HEK293T (cell line): ENCODE results near the gene EFCAB11.

Experiments
- BHLHE40 ChIP-seq: fragments of 450-650 bp; IDR thresholded peaks from 2 replicates; pipeline ENCODE4 v1.6.1; 2016; ENCODE audit warnings: mild to moderate bottlenecking, moderate library complexity, borderline replicate concordance
- CTBP1 ChIP-seq: fragments of 450-650 bp; IDR thresholded peaks from 2 replicates; pipeline ENCODE4 v1.6.1; 2016; ENCODE audit warnings: borderline replicate concordance
- ELF4 ChIP-seq: fragments of 450-650 bp; IDR thresholded peaks from 2 replicates; pipeline ENCODE4 v1.6.1; 2017; ENCODE audit warnings: antibody characterized with exemption
- FOXK2 ChIP-seq: fragments of 450-650 bp; IDR thresholded peaks from 2 replicates; pipeline ENCODE4 v1.6.1; 2016; ENCODE audit warnings: mild to moderate bottlenecking
- FOXM1 ChIP-seq: fragments of 450-650 bp; IDR thresholded peaks from 2 replicates; pipeline ENCODE4 v1.6.1; 2017; ENCODE audit warnings: mild to moderate bottlenecking, borderline replicate concordance
- HDGF ChIP-seq: fragments of 450-650 bp; IDR thresholded peaks from 2 replicates; pipeline ENCODE4 v1.6.1; 2017; ENCODE audit warnings: antibody characterized with exemption, borderline replicate concordance
- L3MBTL2 ChIP-seq: fragments of 450-650 bp; conservative IDR thresholded peaks from 2 replicates; pipeline ENCODE4 v1.6.1; 2016; ENCODE audit warnings: mild to moderate bottlenecking
- LEF1 ChIP-seq: fragments of 450-650 bp; IDR thresholded peaks from 2 replicates; pipeline ENCODE4 v1.6.1; 2017; ENCODE audit warnings: mild to moderate bottlenecking, borderline replicate concordance
- NFRKB ChIP-seq: fragments of 450-650 bp; IDR thresholded peaks from 2 replicates; pipeline ENCODE4 v1.6.1; 2016; ENCODE audit warnings: mild to moderate bottlenecking, moderate library complexity
- SP1 ChIP-seq: fragments of 450-650 bp; IDR thresholded peaks from 2 replicates; pipeline ENCODE4 v1.6.1; 2017
- SUZ12 ChIP-seq: fragments of 450-650 bp; IDR thresholded peaks from 2 replicates; pipeline ENCODE4 v1.6.1; 2016; ENCODE audit warnings: mild to moderate bottlenecking
- TARDBP ChIP-seq: fragments of 450-650 bp; IDR thresholded peaks from 2 replicates; pipeline ENCODE4 v1.6.1; 2016
- TF ChIP-seq, protein P1 (sequence below): fragments of 450-650 bp; IDR thresholded peaks from 2 replicates; pipeline ENCODE4 v1.6.1; 2016

DNA sequence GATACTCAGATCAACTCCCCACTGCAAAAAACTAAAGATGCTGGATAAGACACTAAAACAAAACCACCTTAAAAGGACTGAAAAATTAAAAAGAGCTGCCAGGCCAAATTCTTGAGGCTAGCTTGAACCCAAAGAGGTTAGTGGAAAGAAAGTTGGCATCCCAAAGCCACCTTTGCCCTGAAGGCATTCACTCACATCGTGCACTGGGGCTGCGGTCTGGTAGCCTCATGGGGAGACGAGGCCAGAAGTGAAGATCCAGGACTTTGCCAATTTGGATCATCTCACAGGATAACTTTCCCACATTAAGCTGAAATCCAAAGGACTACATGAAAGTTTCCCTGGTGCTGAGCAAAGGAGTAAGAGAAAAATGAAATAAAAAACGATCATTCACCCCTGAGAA, 63.9 kb downstream of the EFCAB11 start:
- TF ChIP-seq SP1 (no peak), ELF4 (no peak), TARDBP (no peak), LEF1 (no peak), BHLHE40 (no peak), FOXK2 (no peak), SUZ12 (no peak), CTBP1 (no peak), FOXM1 (no peak), HDGF (no peak), L3MBTL2 (no peak), NFRKB (no peak)
- TF ChIP-seq, protein P1, sequence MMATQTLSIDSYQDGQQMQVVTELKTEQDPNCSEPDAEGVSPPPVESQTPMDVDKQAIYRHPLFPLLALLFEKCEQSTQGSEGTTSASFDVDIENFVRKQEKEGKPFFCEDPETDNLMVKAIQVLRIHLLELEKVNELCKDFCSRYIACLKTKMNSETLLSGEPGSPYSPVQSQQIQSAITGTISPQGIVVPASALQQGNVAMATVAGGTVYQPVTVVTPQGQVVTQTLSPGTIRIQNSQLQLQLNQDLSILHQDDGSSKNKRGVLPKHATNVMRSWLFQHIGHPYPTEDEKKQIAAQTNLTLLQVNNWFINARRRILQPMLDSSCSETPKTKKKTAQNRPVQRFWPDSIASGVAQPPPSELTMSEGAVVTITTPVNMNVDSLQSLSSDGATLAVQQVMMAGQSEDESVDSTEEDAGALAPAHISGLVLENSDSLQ: no peak
